Duodenal mucosa (tissue), 2 donors: ENCODE results near the gene BCL3.
A peak's percentile ranks its signal among the peaks of the same experiment; 100 is the strongest.
"Not testable (repeated sequence)": the region's sequence is repeated elsewhere in the genome, so short reads cannot be mapped to it uniquely, and the experiment has no call there.

Source experiments
- H3K27ac ChIP-seq: one replicate; pipeline ENCODE4 v1.7.0; 2013; ENCODE audit warnings: low read depth, low read length
- H3K27me3 ChIP-seq, 2 donors: one replicate each; pipeline ENCODE4 v1.7.0; 2013; ENCODE audit warnings: low read length in 2 of 2, control low read depth in 1 of 2; ENCODE audit not compliant: insufficient read depth in 2 of 2, control insufficient read depth in 1 of 2
- H3K36me3 ChIP-seq, 2 donors: one replicate each; pipeline ENCODE4 v1.7.0; 2013; ENCODE audit warnings: low read length in 2 of 2, control low read depth in 1 of 2; ENCODE audit not compliant: insufficient read depth in 2 of 2, control insufficient read depth in 1 of 2
- H3K4me1 ChIP-seq, 2 donors: one replicate each; pipeline ENCODE4 v1.7.0; 2013; ENCODE audit warnings: low read length in 2 of 2, control low read depth in 1 of 2; ENCODE audit not compliant: insufficient read depth in 2 of 2, control insufficient read depth in 1 of 2
- H3K4me3 ChIP-seq, 2 donors: one replicate each; pipeline ENCODE4 v1.7.0; 2013; ENCODE audit warnings: low read length in 2 of 2, low read depth in 1 of 2
- H3K9ac ChIP-seq, 2 donors: one replicate each; pipeline ENCODE4 v1.7.0; 2013; ENCODE audit warnings: low read length in 2 of 2, low read depth in 1 of 2
- H3K9me3 ChIP-seq, 2 donors: one replicate each; pipeline ENCODE4 v1.7.0; 2013; ENCODE audit warnings: low read length in 2 of 2, control low read depth in 1 of 2; ENCODE audit not compliant: control insufficient read depth in 1 of 2

The BCL3 gene

DNA sequence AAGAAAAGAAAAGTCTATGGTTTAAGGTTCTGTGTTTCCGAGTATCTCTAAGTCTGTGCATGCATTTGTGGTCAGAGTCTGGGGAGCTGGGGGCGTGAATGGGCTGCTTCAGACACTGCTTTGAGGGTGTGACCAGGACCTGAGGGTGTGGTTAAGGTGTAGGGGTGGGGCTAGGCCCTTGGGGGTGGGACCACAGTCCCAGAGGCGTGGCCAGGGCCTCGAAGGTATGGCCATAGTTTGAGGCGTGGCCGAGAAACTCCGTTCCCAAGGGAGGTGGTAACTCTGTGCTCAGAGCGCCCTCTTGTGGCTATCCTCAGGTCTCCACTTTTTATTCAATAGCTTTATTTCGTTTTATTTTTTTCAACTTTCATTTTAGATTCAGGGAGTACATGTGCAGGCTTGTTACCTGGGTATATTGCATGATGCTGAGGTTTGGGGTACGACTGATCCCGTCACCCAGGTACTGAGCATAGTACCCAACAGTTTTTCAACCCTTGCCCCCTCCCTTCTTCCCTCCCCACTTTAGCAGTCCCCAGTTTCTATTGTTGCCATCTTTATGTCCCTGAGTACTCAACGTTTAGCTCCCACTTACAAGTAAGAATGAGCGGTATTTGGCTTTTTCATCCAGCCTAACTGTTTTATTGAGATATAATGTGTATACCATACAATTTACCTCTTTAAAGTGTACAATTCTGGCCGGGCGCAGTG lies 22.2 kb downstream of the BCL3 start:
- Histone ChIP-seq H3K36me3 (no peaks in the 10 kb centered on the region), H3K9me3 (peaks cover 0 to 3% of the 10 kb centered on the region in 2 donors), H3K4me3 (peak overlapping the region; percentile 20 to 25), H3K27ac (no peak overlapping the region), H3K4me1 (peaks cover 20 to 27% of the 10 kb centered on the region in 2 donors), H3K27me3 (no peaks in the 10 kb centered on the region), H3K9ac (peak overlapping the region in 1 of 2 donors; percentile 22)

DNA sequence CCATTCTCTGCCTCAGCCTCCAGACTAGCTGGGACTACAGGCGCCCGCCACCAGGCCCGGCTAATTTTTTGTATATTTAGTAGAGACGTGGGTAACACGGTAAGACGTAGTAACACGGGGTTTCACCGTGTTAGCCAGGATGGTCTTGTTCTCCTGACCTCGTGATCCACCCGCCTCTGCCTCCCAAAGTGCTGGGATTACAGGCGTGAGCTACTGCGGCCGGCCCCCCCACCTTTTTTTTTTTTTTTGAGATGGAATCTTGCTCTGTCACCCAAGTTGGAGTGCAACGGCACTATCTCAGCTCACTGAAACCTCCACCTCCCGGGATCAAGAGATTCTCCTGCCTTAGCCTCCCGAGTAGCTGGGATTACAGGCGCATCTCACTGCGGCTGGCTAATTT lies 23.6 kb downstream of the BCL3 start:
- H3K36me3 ChIP-seq, H3K9me3 ChIP-seq, H3K9ac ChIP-seq, H3K4me3 ChIP-seq, H3K27me3 ChIP-seq, H3K27ac ChIP-seq: not testable (repeated sequence)
- H3K4me1 ChIP-seq, result peaks cover 19 to 21% of the 10 kb centered on the region in 2 donors

DNA sequence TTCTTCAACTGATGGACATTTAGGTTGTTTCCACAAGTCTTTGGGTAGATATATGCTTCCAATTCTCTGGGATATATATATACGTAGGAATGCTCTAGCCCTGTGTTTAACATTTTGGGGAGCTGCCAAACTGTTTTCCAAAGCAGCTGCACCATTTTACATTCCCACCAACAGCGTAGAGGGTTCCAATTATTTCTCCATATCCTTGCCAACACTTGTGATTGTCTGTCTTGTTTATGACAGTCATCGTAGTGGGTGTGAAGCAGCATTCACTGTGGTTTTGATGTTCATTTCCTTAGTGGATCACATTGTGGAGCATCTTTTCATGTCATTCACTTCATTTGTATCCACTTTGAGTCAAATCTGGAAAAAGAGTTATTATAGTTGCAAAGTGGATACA lies 24.5 kb downstream of the BCL3 start:
- H3K4me1 ChIP-seq, result peaks cover 11 to 16% of the 10 kb centered on the region in 2 donors
- H3K27ac ChIP-seq, result no peak overlapping the region
- H3K9ac ChIP-seq, result no peak overlapping the region
- no peaks in the 10 kb centered on the region for H3K27me3 ChIP-seq
- peaks cover 0 to 3% of the 10 kb centered on the region in 2 donors for H3K9me3 ChIP-seq
- no peaks in the 10 kb centered on the region for H3K36me3 ChIP-seq
- no peak overlapping the region for H3K4me3 ChIP-seq

DNA sequence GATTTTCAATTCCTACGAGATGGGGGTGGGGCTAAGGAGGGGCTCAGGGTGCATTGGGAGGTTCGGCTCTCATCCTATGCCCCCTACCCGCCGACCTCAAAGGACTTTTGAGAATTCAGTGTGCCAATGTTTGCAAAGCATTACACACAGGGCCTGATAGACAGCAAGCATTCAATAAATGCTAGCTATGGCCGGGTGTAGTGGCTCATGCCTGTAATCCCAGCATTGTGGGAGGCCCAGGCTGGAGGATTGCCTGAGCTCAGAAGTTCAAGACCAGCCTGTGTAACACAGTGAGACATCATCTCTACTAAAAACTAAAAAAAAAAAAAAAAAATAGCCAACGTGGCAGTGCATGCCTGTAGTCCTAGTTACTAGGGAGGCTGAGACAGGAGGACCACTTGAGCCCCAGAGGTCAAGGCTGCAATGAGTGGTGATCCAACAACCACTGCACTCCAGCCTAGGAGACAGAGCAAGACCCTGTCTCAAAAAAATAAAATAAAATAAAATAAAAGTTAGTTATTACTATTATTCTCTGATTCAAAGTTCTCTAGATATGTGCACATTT lies 27.2 kb downstream of the BCL3 start:
- Histone ChIP-seq H3K9me3 (no peaks in the 10 kb centered on the region), H3K4me1 (peaks cover 9 to 21% of the 10 kb centered on the region in 2 donors), H3K4me3 (no peak overlapping the region), H3K27me3 (no peaks in the 10 kb centered on the region), H3K27ac (no peak overlapping the region), H3K36me3 (peaks cover 0 to 2% of the 10 kb centered on the region in 2 donors), H3K9ac (peak overlapping the region in 1 of 2 donors; percentile 4)

DNA sequence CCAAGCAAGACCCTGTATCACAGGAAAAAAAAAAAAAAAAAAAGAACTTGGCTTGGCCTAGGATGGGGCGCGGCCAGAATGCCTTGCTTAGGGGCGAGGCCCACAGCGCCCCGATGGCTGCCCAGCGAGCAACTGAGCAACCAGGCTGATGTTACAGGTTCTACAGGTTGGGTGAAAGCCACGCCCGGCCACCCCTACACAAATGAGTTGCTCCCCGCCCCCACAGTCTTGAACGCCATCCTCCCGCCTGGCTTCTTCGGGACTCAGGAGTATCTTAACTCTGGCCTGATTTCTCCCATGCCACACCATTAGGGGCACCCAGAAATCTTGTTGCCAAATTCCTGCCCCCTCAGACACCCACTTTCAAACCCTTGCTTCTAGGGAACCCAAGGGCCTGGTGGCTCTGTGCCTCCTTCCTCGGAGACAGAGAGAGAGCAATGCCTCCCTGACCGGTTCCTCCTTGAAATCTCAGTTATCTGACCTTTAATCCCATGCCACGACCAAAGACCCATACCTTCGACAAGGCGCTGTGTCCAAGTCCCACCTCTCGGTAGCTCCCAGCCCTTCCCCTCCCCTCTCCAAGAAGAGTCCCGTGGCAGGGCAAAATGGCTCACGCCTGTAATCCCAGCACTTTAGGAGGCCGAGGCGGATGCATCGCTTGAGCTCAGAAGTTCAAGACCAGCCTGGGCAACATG lies 28.0 kb downstream of the BCL3 start:
- H3K9me3 ChIP-seq, result no peaks in the 10 kb centered on the region
- H3K27ac ChIP-seq, result peak overlapping the region; percentile 62
- peaks cover 13 to 26% of the 10 kb centered on the region in 2 donors for H3K4me1 ChIP-seq
- peak overlapping the region in 1 of 2 donors; percentile 55 for H3K4me3 ChIP-seq
- H3K9ac ChIP-seq, result peak overlapping the region; percentile 11 to 36
- peaks cover 0 to 6% of the 10 kb centered on the region in 2 donors for H3K36me3 ChIP-seq
- H3K27me3 ChIP-seq, result no peaks in the 10 kb centered on the region

DNA sequence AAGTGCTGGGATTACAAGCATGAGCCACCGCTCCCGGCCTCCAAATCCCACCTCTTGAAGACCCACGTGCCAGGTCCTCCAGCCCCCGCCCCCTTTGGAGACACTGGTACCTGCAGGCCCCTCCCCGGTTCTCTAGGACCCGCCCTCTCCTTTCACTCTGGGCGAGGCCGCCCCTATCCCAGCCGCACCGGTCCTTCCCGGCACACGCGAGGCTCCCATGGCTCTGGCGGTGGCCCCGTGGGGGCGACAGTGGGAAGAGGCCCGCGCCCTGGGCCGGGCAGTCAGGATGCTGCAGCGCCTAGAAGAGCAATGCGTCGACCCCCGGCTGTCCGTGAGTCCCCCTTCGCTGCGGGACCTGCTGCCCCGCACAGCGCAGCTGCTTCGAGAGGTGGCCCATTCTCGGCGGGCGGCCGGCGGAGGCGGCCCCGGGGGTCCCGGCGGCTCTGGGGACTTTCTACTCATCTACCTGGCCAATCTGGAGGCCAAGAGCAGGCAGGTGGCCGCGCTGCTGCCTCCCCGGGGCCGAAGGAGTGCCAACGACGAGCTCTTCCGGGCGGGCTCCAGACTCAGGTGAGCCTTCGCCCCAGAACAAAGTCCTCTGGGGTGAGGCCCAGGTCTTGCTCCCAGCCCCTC lies 29.3 kb downstream of the BCL3 start, which contains the start of gene CBLC:
Gene CBLC, plus strand, starts transcription at position 176 of the 633 bp plus-strand sequence. Its CDS starts 42 bp downstream, at position 218.
- peak within 1 kb of the TSS; percentile 70 to 83 for H3K9ac ChIP-seq

DNA sequence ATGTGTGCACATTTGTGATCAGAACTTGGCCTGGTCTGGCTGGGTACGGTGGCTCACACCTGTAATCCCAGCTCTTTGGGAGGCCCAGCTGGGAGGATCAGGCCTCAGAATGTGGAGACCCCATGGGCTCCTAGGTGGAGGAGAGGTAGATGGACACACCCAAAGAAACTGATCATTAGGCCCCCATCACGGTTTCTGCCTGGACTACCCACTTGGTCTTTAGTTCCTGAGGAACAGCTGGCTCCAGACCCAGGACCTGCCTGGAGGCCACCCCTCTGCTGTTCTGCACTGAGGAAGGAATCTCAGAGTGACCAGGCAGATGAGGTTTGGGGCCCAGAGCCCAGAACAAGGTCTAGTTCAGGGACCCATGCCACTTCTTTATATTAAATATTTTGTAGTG lies 30.6 kb downstream of the BCL3 start:
- Histone ChIP-seq H3K4me3 (peak overlapping the region; percentile 50 to 63), H3K9ac (peak overlapping the region; percentile 32 to 48), H3K27me3 (no peaks in the 10 kb centered on the region), H3K4me1 (peaks cover 13 to 21% of the 10 kb centered on the region in 2 donors), H3K27ac (no peak overlapping the region), H3K36me3 (peaks cover 0 to 14% of the 10 kb centered on the region in 2 donors), H3K9me3 (no peaks in the 10 kb centered on the region)

More for the DNA sequence above, 29.3 kb downstream of the BCL3 start, which contains the start of gene CBLC:
- H3K27ac ChIP-seq, result peak within 1 kb of the TSS; percentile 97
- H3K4me3 ChIP-seq, result peak within 1 kb of the TSS; percentile 66
- no peaks in the 10 kb centered on the region for H3K27me3 ChIP-seq
- peaks cover 0 to 13% of the 10 kb centered on the region in 2 donors for H3K36me3 ChIP-seq
- no peaks in the 10 kb centered on the region for H3K9me3 ChIP-seq
- H3K4me1 ChIP-seq, result peaks cover 13 to 26% of the 10 kb centered on the region in 2 donors

DNA sequence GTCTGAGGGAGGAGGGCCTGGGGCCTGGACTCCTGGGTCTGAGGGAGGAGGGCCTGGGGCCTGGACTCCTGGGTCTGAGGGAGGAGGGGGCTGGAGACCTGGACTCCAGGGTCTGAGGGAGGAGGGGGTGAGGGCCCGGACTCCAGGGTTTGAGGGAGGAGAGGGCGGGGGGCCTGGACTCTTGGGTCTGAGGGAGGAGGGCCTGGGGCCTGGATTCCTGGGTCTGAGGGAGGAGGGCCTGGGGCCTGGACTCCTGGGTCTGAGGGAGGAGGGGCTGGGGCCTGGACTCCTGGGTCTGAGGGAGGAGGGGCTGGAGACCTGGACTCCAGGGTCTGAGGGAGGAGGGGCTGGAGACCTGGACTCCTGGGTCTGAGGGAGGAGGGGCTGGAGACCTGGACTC lies 33.2 kb downstream of the BCL3 start:
- H3K4me3 ChIP-seq, H3K27ac ChIP-seq, H3K27me3 ChIP-seq, H3K9me3 ChIP-seq, H3K9ac ChIP-seq: not testable (repeated sequence)
- Histone ChIP-seq H3K4me1 (peaks cover 6 to 20% of the 10 kb centered on the region in 2 donors), H3K36me3 (peaks cover 0 to 27% of the 10 kb centered on the region in 2 donors)

DNA sequence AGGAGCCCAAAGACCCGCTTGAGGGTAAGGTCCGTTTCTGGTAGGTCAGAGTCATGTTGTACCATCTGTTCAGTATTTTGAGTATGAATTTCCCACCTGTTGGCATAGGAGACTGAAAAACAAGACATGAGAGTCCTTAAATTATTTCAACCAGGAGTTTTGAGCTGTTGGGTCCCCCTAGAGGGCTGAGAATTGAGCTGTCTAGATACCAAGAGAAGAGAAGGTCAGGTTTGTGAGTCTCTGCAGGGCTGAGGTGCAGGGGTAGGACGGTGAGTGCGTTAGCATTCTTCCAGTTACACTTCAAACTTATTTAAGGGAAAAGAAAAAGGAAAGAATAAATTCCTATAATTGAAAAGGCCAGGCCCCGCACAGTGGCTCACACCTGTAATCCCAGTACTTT lies 34.2 kb downstream of the BCL3 start:
- H3K27ac ChIP-seq, result no peak overlapping the region
- no peak overlapping the region for H3K4me3 ChIP-seq
- H3K27me3 ChIP-seq, result no peaks in the 10 kb centered on the region
- no peak overlapping the region for H3K9ac ChIP-seq
- H3K9me3 ChIP-seq, result no peaks in the 10 kb centered on the region
- H3K36me3 ChIP-seq, result peaks cover 0 to 31% of the 10 kb centered on the region in 2 donors
- peaks cover 6 to 20% of the 10 kb centered on the region in 2 donors for H3K4me1 ChIP-seq
